K562 treated with DMSO at 1 percent for 48 hours (cell line): ENCODE measurements around the gene BNIP2. TPM values are rescaled to one million over a fixed set of nuclear protein-coding genes. Genes with fewer than 3 reads are reported as not detected.

Experiments used
- total RNA-seq: library from RNA; unstranded; fragments of 300-600 nt; gene quantifications from 2 replicates; pipeline ENCODE4 v1.2.3, GENCODE V29; 2022; ENCODE audit warnings: low replicate concordance; ENCODE audit errors: extremely low read depth

The BNIP2 gene
- total RNA-seq = not detected in 2 replicates

DNA sequence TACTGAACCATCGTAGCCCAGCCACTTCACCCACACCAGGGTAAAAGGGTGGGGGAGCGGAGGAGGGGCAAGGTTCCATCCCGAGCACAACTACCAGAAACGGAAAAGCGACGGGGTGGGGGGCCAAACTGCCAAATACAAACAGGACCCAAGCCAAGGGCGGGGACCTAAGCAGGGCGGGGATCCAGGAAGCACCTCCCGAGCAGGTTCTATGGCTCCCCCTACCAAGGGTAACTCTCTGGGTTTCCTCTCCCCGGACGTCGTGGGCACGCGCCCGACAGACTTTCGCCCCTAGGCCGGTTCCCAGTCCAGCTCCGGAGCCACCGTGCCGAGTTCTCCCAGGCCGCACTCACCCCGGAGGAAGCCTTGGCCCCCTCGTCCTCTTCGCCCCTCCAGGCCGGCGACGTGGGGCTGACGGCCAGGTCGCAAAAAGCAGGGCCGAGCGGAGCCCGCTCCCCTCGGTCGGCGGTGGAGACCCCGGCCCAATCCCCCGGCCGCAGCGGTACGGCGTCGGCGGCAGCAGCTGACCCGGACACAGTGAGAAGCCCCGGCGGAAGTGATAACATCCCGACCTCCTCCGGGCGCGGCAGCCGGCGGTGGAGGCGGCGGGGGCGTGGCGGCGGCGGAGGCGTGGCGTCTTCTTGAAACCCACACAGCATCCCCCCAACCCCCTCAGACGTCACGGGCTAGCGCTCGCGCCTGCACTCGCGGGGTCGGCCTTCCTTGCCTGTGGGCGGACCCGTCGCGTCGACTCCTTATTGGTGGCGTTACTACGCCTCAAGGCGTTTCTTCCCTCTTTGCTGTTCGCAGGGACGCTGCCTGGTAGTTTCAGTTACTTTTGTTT is at the start of gene BNIP2:
BNIP2 (minus strand) TSS at position 539 of the 844 bp plus-strand sequence. CDS start 6,863 bp downstream, outside the sequence.

GRCh38 chr15:59656897-59657634 is 32.1 kb downstream of the BNIP2 start, which contains the start of gene GTF2A2:
Gene GTF2A2, minus strand, starts transcription at chr15:59657515. Its CDS starts 5,238 bp downstream, at chr15:59652277.

GRCh38 chr15:59611276-59612260 is 77.6 kb downstream of the BNIP2 start, which contains the start of gene GCNT3:
Gene GCNT3, plus strand, starts transcription at chr15:59611783. Its CDS starts 6,456 bp downstream, at chr15:59618239.

Other genes with a start within 250 kb of the BNIP2 start
- gene GCNT3, start 77.5 kb downstream of the BNIP2 start, total RNA-seq = not detected in 2 replicates
- gene GTF2A2, start 31.8 kb downstream of the BNIP2 start, total RNA-seq = not detected in 2 replicates